Measurements from ENCODE around the gene RGS9. TPM values are rescaled to one million over a fixed set of nuclear protein-coding genes. Genes with fewer than 3 reads are reported as not detected.

The RGS9 gene
- total RNA-seq, 1 donor from 2014 or later: 8.1 TPM

DNA sequence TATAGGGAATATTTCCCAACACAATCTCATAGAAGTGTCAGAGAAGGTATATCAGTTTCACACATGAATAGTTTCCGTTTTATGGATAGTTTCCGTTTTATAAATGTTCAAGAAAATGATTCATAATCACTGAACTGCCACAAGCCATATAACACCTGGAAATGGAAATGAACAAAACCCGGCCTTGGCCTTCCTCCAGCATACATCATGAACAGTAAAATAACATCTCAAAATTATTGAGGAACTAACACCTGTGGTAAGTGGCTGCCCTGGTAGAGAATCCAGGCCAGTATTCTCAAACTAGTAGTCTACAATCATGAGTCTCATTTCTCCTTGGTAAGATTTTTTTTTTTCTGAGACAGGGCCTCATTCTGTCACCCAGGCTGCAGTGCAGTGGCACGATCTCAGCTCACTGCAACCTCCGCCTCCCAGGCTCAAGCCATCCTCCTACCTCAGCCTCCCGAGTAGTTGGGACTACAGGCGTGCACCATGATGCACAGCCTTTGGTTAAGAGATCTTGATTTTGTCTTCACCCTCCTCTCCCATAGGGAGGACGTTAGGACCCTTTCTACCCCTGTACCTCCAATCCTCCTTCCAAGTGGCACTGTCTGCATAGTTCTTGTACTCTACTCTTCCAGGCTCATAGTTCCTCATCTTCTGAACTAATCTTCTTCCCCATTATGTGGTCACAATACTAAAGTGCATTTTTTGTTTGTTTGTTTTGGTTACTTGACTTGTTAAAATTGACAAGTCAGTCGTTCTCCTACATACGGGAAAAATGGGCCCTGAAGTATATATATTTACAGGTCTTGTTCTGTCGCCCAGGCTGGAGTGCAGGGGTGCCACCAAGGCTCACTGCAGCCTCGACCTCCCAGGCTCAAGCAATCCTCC is 15.0 kb upstream of the RGS9 start:
- Histone ChIP-seq H3K36me3 (no peaks in the 10 kb centered on the region), H3K4me1 (peaks cover 14% of the 10 kb centered on the region), H3K27me3 (no peaks in the 10 kb centered on the region), H3K27ac (peak overlapping the region; percentile 90), H3K4me3 (peak overlapping the region; percentile 65 to 74), H3K9me3 (no peaks in the 10 kb centered on the region)
- intact Hi-C loops (cut with DNase I): no loop called here
- no peak for DNase-seq (ENCODE audit: extremely low spot score in 2 of 2)
- TF ChIP-seq CTCF (IDR thresholded peaks at IDR 0.05) (no peak), POLR2AphosphoS5 (IDR thresholded peaks at IDR 0.05; ENCODE audit: insufficient read depth in 1 of 2, low read depth in 1 of 2) (no peak), POLR2A (IDR thresholded peaks at IDR 0.05) (no peak)

DNA sequence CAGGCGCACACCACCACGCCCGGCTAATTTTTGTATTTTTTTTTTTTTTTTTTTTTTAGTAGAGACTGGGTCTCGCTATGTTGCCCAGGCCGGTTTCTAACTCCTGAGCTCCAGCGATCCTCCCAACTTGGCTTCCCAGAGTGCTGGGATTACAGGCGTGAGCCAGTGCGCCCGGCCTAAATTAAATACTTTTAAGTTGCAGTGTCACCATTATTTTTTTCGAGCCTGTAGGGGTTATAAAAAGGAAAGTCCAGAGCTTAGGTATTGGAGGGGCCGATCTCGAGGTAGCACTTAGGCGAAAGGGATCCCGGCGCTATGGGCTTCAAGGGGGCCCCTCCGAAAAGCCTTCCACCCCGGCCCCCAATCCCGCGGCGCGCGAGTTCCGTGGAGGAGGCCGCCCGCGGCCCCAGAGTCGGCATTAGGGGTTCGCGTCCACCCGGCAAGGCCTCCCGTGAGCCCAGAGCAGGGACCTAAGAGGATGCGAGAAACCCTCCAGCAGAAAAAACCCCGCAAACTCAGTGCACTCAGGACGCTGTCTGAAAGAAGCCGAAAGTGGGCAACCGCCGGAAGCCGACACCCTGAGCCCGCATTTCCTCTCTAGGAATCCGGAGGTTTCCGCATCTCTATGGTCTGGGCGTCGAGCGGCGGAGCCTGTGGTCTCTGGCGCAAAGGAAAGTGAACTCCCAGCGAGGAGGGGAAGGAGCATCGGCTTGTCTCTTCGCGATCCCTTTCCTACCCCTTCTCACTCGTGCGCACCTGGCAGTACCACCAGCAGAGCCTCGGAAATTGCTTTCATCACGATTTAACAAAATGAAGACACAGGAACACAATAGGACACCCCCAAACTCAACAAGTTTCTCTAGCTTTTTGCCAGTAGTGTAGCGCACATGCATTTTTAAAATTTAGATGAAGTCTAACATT is 14.1 kb upstream of the RGS9 start:
- intact Hi-C loops (cut with DNase I): no loop called here

GRCh38 chr17:65123757-65124675 is 13.2 kb upstream of the RGS9 start:
- H3K4me3 ChIP-seq: peak overlapping the region; percentile 65 to 74
- H3K9me3 ChIP-seq: no peaks in the 10 kb centered on the region
- H3K27ac ChIP-seq: peak overlapping the region; percentile 90
- TF ChIP-seq POLR2A (IDR thresholded peaks at IDR 0.05) (no peak), CTCF (IDR thresholded peaks at IDR 0.05) (no peak), POLR2AphosphoS5 (IDR thresholded peaks at IDR 0.05; ENCODE audit: insufficient read depth in 1 of 2, low read depth in 1 of 2) (no peak)
- DNase-seq (ENCODE audit: extremely low spot score in 2 of 2): no peak
- intact Hi-C loops (cut with DNase I): no loop called here
- H3K4me1 ChIP-seq: peaks cover 14% of the 10 kb centered on the region
- H3K36me3 ChIP-seq: no peaks in the 10 kb centered on the region
- H3K27me3 ChIP-seq: no peaks in the 10 kb centered on the region

More for the DNA sequence above, 14.1 kb upstream of the RGS9 start:
- peak overlapping the region; percentile 65 to 74 for H3K4me3 ChIP-seq
- peaks cover 14% of the 10 kb centered on the region for H3K4me1 ChIP-seq
- no peaks in the 10 kb centered on the region for H3K36me3 ChIP-seq
- DNase-seq (ENCODE audit: extremely low spot score in 2 of 2): no peak
- H3K27me3 ChIP-seq: no peaks in the 10 kb centered on the region
- H3K27ac ChIP-seq: peak overlapping the region; percentile 90
- H3K9me3 ChIP-seq: no peaks in the 10 kb centered on the region
- TF ChIP-seq CTCF (IDR thresholded peaks at IDR 0.05) (no peak), POLR2A (IDR thresholded peaks at IDR 0.05) (peak in 1 of 2 donors; percentile 35), POLR2AphosphoS5 (IDR thresholded peaks at IDR 0.05; ENCODE audit: insufficient read depth in 1 of 2, low read depth in 1 of 2) (peak in 1 of 2 donors; percentile 58)

DNA sequence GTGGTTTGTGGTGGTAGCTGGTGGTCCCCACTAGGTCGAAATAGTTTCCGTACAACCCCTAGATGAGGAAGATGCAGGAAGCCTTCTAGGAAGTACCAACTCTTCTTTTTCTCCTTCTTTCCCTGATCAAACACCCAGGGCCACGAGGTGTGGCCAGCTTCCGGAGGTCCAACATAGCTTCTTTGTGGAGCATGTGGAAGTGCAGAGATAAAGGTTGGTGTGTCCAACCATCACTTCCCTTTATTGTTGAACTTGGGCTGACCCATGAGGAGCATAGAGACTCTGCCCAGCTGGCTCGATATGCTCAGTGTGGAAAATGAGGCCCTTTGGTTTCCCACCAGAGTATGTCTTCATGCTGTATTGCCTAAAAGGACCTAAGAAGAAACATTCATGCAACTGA is 6.3 kb upstream of the RGS9 start:
- no peak for DNase-seq (ENCODE audit: extremely low spot score in 2 of 2)
- no peaks in the 10 kb centered on the region for H3K27me3 ChIP-seq
- H3K9me3 ChIP-seq: no peaks in the 10 kb centered on the region
- H3K27ac ChIP-seq: no peak overlapping the region
- no peak overlapping the region for H3K4me3 ChIP-seq
- TF ChIP-seq POLR2AphosphoS5 (IDR thresholded peaks at IDR 0.05; ENCODE audit: insufficient read depth in 1 of 2, low read depth in 1 of 2): no peak
- intact Hi-C loops (cut with DNase I): no loop called here
- no peaks in the 10 kb centered on the region for H3K36me3 ChIP-seq
- no peaks in the 10 kb centered on the region for H3K4me1 ChIP-seq

Measured in vagina (tissue), 2 donors.